NCI-H2227 (cell line): ENCODE measurements around the gene GPS1.

ENCODE experiments used
- DNase-seq: peaks from one replicate; lab custom pipeline; 2025; ENCODE audit not compliant: unreplicated experiment; lab: John Stamatoyannopoulos, UW

Gene GPS1

GRCh38 chr17:82056729-82057621 lies 5.3 kb downstream of the GPS1 start:
- no peak for DNase-seq

- DNase-seq, result no peak
These were observed 6.6 kb downstream of the GPS1 start for GRCh38 chr17:82058230-82058854.

DNA sequence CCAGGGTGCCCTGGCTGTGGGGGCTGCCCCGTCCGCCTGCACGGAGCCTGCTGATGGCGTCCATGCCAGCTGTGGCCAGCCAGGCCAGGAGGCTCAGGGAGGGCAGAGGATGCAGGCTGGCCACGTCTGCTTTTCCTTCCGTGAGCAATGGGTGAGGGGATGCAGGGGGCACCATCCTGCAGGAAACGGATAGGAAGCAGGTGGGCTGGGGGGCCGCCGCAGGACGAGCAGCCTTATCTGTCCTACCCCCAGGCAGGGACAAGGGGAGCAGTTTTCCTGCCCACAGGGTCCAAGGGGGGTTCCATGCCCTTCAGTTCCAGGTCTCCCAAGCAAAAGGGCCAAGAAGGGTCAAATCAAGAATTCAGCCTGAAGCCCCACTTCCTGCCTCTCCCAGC lies 7.2 kb downstream of the GPS1 start:
- DNase-seq, result no peak

GRCh38 chr17:82059272-82060000 lies 7.7 kb downstream of the GPS1 start:
- DNase-seq, result no peak

DNA sequence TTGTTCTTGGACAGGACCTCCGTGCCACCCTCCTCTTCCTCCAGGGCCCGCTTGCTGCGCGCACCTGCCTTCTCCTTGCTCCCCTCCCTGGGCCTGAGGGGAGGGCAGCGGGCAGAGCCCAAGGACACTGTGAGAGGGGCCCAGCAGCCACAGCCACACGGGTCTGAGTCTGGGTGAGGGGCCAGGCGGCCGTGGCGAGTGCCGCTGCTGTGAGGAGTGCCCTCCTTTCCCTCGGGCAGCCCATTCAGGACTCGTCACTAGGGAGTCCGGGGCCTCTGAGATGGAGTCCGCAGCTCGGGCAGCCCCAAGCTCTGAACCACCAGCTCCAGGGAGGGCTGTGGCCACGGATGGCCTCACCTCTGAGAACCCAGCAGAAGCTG lies 8.3 kb downstream of the GPS1 start:
- no peak for DNase-seq

- DNase-seq, result no peak
These were observed 8.9 kb downstream of the GPS1 start for GRCh38 chr17:82060614-82061013.

GRCh38 chr17:82061047-82061925 lies 9.6 kb downstream of the GPS1 start:
- no peak for DNase-seq

DNA sequence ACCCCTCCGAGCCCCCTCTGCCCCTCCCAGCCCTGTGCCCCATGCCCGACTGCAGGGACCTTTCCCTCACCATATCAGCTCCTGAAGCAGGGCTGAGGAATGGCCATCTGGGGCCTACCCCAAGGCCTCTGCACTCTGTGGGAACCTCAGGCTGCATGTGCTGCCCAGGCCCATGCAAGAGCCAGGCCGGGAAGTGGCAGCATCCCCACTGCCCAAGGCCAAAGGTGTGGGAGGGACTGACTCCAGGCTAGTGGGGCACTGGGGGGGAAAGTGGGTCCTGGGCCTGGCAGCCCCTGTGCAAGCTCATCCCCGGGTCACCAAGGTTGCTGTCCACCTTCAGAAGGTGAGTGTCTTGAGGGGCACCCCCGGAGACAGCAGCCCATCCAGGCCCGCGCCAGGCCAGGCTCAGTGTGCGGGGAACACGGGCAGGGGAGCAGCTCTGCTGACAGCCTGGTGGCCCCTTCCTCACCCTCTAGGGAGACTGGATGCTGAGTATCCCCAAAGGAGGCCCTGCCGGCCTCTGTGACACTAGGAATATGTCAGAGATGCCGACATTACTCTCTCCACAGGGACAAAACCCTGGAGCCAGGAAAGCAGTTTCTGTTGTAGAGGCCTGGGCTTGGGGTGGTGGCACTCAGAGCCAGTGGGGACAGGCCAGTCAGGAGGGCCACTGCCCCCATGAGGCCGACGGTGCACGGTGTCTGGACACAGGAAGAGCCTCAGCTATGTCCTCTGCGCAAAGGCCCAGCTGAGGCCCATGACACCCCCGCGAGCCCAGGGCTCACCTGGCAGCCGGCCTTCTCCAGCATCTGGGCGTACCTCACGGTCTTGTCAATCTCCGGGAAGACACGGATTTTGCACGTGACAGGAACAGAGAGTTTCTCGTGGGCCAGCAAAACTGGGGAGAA lies 10.6 kb downstream of the GPS1 start:
- DNase-seq, result no peak

GRCh38 chr17:82062984-82063368 lies 11.3 kb downstream of the GPS1 start:
- no peak for DNase-seq

- DNase-seq, result no peak
These were observed 12.0 kb downstream of the GPS1 start for GRCh38 chr17:82063424-82064415.

GRCh38 chr17:82064433-82065192 lies 12.9 kb downstream of the GPS1 start:
- no peak for DNase-seq

GRCh38 chr17:82065193-82065637 lies 13.5 kb downstream of the GPS1 start:
- DNase-seq, result no peak

GRCh38 chr17:82065638-82066303 lies 14.1 kb downstream of the GPS1 start, which contains the start of gene DUS1L:
TSS of gene DUS1L (minus strand) at chr17:82065804. CDS start at chr17:82065059, 745 bp downstream.
- peak; percentile 76 for DNase-seq

DNA sequence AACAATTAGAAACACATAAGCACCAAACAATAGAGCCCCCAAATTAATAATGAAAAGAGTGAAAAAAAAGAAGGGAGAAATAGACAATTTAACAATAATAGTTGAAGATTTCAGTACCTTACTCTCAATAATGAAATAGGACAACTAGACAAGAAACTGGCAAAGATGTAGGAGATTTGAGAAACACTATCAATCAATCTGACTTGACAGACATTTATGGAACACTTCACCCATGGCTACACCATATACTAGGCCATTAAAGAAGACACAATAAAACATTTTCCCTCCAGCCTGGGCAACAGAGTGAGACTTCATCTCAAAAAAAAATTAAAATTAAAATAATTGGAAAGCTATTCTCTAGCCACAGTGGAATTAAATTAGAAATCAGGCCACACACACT lies 18.9 kb downstream of the GPS1 start:
- DNase-seq, result no peak

- no peak for DNase-seq
These were observed 21.1 kb downstream of the GPS1 start for GRCh38 chr17:82072827-82073226.

GRCh38 chr17:82073446-82073845 lies 21.7 kb downstream of the GPS1 start:
- DNase-seq, result no peak
